ENCODE measurements around the gene VEGFB.

DNA sequence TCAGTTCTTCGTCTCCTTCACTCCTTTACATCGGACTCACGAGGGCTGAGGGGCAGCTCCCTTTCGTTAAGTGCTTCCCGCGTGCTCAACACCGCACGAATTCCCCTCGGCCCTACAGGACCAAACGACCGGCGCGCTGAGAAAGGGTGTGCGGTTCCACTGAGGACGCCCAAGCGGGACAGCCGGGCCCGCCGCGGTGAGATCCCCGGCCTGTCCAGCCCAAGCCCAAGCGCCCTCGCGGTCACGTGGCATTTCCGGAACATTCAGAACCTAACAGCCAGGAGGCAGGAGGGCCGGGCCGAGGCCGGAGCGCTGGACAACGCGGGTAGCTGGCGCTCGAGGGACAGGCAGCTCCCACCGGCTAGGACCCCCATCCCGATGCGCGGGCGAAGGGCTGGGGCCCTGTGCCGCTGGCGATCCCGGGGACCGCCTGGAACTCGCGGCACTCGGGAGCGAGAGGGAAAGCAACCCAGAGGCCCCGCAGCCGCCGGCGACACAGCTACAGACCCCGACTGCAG is 49.1 kb upstream of the VEGFB start:
- TF ChIP-seq, protein P1, sequence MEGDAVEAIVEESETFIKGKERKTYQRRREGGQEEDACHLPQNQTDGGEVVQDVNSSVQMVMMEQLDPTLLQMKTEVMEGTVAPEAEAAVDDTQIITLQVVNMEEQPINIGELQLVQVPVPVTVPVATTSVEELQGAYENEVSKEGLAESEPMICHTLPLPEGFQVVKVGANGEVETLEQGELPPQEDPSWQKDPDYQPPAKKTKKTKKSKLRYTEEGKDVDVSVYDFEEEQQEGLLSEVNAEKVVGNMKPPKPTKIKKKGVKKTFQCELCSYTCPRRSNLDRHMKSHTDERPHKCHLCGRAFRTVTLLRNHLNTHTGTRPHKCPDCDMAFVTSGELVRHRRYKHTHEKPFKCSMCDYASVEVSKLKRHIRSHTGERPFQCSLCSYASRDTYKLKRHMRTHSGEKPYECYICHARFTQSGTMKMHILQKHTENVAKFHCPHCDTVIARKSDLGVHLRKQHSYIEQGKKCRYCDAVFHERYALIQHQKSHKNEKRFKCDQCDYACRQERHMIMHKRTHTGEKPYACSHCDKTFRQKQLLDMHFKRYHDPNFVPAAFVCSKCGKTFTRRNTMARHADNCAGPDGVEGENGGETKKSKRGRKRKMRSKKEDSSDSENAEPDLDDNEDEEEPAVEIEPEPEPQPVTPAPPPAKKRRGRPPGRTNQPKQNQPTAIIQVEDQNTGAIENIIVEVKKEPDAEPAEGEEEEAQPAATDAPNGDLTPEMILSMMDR (IDR thresholded peaks at IDR 0.05), result peak; percentile 36 to 42
- TF ChIP-seq POLR2A (IDR thresholded peaks at IDR 0.05) (peak; percentile 91 to 98), POLR2AphosphoS5 (IDR thresholded peaks at IDR 0.05) (peak; percentile 56 to 77 (median 62)), EP300 (IDR thresholded peaks at IDR 0.05) (no peak)
